ENCODE data around the gene IL18R1.

DNA sequence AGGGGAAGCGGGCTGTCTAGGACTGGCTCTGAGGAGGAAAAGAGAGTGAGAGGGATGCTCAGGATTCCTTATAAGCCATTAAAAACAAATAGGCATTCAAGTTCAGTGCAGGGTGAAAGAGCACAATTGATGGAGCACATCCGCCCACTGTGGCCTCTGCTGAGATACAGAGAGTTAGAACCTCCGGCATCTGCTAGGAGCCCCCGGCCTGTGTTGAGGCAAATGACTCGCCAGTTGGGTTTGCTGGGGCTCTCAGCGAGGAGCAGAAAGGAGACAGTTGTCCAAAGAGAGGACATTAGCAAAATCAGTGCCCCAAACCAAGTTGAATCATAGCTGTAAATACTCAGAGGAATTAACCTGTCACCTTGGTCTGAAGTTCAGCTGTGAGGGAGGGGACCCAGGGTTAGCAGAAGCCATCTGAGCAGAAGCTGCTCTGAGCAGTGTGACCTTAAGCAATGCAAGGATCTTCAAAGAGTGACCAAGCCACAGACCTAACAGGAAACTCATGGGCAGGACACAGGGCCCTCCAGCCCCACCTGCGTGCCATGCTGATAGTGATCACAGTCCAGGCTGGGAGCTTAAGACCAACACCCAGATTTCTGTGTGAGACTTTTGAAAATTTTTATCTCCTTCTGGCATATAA lies 44.0 kb downstream of the IL18R1 start:
- TF ChIP-seq, protein P1, sequence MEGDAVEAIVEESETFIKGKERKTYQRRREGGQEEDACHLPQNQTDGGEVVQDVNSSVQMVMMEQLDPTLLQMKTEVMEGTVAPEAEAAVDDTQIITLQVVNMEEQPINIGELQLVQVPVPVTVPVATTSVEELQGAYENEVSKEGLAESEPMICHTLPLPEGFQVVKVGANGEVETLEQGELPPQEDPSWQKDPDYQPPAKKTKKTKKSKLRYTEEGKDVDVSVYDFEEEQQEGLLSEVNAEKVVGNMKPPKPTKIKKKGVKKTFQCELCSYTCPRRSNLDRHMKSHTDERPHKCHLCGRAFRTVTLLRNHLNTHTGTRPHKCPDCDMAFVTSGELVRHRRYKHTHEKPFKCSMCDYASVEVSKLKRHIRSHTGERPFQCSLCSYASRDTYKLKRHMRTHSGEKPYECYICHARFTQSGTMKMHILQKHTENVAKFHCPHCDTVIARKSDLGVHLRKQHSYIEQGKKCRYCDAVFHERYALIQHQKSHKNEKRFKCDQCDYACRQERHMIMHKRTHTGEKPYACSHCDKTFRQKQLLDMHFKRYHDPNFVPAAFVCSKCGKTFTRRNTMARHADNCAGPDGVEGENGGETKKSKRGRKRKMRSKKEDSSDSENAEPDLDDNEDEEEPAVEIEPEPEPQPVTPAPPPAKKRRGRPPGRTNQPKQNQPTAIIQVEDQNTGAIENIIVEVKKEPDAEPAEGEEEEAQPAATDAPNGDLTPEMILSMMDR (IDR thresholded peaks at IDR 0.05) = no peak
- TF ChIP-seq POLR2A (IDR thresholded peaks at IDR 0.05) = no peak
